ENCODE results near the gene CHRM1. TPM values are rescaled to one million over a fixed set of nuclear protein-coding genes. Genes with fewer than 3 reads are reported as not detected.

The CHRM1 gene
- total RNA-seq, 2 donors from 2014 or later, result 38.1 to 107 TPM

DNA sequence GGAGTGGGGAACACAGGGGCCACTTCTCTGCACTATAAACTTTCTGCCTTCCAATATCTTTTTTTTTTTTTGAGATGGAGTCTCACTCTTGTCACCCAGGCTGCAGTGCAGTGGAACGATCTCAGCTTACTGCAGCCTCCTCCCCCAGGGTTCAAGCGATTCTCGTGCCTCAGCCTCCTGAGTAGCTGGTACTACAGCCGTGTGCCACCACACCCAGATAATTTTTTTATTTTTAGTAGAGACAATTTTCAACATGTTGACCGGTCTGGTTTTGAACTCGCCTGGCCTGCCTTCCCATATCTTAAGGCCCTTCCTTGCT is 38.8 kb downstream of the CHRM1 start:
- Histone ChIP-seq H3K27ac (peak overlapping the region; percentile 99 to 100), H3K9me3 (no peaks in the 10 kb centered on the region), H3K4me1 (replicated peaks) (peaks cover 23% of the 10 kb centered on the region), H3K27me3 (replicated peaks; ENCODE audit: insufficient read depth) (no peaks in the 10 kb centered on the region), H3K4me3 (peak overlapping the region; percentile 78 to 99), H3K36me3 (peaks cover 12 to 37% of the 10 kb centered on the region in 2 donors)
- TF ChIP-seq, protein P1, sequence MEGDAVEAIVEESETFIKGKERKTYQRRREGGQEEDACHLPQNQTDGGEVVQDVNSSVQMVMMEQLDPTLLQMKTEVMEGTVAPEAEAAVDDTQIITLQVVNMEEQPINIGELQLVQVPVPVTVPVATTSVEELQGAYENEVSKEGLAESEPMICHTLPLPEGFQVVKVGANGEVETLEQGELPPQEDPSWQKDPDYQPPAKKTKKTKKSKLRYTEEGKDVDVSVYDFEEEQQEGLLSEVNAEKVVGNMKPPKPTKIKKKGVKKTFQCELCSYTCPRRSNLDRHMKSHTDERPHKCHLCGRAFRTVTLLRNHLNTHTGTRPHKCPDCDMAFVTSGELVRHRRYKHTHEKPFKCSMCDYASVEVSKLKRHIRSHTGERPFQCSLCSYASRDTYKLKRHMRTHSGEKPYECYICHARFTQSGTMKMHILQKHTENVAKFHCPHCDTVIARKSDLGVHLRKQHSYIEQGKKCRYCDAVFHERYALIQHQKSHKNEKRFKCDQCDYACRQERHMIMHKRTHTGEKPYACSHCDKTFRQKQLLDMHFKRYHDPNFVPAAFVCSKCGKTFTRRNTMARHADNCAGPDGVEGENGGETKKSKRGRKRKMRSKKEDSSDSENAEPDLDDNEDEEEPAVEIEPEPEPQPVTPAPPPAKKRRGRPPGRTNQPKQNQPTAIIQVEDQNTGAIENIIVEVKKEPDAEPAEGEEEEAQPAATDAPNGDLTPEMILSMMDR (IDR thresholded peaks at IDR 0.05), result no peak
- TF ChIP-seq POLR2A (IDR thresholded peaks at IDR 0.05) (no peak), POLR2AphosphoS5 (IDR thresholded peaks at IDR 0.05) (no peak)
- 28% methylated on average over 6 of the region's 6 CpGs for WGBS
- intact Hi-C loops (cut with DNase I), result loop anchor here (5.0 kb wide), 1 partner anchor 95 kb away; the partner anchor contains the start of gene TMEM179B
- no peak for DNase-seq (ENCODE audit: low spot score)

DNA sequence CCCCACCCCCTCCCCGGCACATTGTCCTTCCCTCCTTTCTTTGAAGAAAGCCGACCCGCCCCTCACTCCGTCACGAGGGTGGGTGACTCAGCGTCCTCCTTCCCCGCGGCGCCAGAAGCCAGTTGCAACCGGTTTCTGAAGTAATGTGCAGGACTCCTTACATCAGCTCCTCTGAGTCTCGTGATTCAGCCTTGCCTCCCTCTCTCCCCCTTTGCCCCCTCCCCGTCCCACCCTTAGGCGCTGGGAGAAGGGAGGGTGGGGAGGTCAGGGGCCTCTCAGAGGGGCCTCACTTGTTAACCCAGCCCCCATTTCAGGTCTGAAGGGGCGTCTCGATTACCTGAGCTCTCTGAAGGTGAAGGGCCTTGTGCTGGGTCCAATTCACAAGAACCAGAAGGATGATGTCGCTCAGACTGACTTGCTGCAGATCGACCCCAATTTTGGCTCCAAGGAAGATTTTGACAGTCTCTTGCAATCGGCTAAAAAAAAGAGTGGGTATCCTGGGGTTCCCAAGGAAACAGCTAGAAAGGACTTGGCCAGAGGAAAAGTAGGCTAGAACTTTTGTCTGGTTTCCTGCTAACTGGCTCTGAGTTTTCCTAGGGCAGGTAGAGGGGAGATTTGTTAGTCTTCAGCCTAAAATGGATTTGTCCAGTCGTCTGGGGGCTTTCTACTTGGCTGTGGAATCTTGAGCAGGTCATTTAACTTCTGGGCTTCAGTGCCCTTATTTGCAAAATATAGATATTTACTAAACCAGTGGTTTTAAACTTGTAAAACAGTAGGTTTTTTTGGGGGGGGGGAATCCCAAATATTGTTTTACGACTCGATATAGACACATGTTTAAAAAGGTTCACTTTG is 39.4 kb downstream of the CHRM1 start:
- Histone ChIP-seq H3K4me3 (peak overlapping the region; percentile 78 to 99), H3K27ac (peak overlapping the region; percentile 99 to 100), H3K36me3 (peaks cover 6 to 31% of the 10 kb centered on the region in 2 donors), H3K27me3 (replicated peaks; ENCODE audit: insufficient read depth) (no peaks in the 10 kb centered on the region), H3K4me1 (replicated peaks) (peaks cover 23% of the 10 kb centered on the region), H3K9me3 (no peaks in the 10 kb centered on the region)
- TF ChIP-seq POLR2AphosphoS5 (IDR thresholded peaks at IDR 0.05) (peak; percentile 97), POLR2A (IDR thresholded peaks at IDR 0.05) (peak; percentile 57)
- TF ChIP-seq, protein P1 (IDR thresholded peaks at IDR 0.05), result peak in 1 of 4 experiments; percentile 17
- intact Hi-C loops (cut with DNase I), result loop anchor here (2.0 to 5.0 kb wide), 2 partner anchors 39 to 95 kb away; partner anchors contain the start of gene TMEM179B
- WGBS, result 3% methylated on average over 21 of the region's 21 CpGs
- DNase-seq (ENCODE audit: low spot score), result peak; percentile 98

DNA sequence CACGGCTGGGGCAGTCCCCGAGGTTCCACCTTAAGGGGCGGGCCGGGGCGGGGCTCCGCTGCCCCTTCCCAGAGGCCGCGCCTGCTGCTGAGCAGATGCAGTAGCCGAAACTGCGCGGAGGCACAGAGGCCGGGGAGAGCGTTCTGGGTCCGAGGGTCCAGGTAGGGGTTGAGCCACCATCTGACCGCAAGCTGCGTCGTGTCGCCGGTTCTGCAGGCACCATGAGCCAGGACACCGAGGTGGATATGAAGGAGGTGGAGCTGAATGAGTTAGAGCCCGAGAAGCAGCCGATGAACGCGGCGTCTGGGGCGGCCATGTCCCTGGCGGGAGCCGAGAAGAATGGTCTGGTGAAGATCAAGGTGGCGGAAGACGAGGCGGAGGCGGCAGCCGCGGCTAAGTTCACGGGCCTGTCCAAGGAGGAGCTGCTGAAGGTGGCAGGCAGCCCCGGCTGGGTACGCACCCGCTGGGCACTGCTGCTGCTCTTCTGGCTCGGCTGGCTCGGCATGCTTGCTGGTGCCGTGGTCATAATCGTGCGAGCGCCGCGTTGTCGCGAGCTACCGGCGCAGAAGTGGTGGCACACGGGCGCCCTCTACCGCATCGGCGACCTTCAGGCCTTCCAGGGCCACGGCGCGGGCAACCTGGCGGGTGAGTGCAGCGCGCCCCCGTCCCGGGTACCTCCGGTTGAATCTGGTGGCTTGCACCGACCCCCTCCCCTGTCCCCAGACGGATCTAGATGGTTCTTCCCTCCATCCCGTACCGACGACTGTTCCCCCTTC is 40.2 kb downstream of the CHRM1 start, which contains the start of gene SLC3A2:
TSS of gene SLC3A2 (plus strand) at position 94 of the 776 bp plus-strand sequence. CDS start at position 222, 128 bp downstream.
- Histone ChIP-seq H3K4me1 (replicated peaks) (peaks cover 23% of the 10 kb centered on the region), H3K9me3 (no peaks in the 10 kb centered on the region), H3K27me3 (replicated peaks; ENCODE audit: insufficient read depth) (no peaks in the 10 kb centered on the region), H3K36me3 (peaks cover 0 to 23% of the 10 kb centered on the region in 2 donors), H3K27ac (peak within 1 kb of the TSS; percentile 99 to 100), H3K4me3 (peak within 1 kb of the TSS; percentile 78 to 99)
- TF ChIP-seq POLR2AphosphoS5 (IDR thresholded peaks at IDR 0.05), result peak; percentile 98
- TF ChIP-seq, protein P1 (IDR thresholded peaks at IDR 0.05), result peak; percentile 84 to 90 (median 88)
- peak; percentile 99 for TF ChIP-seq POLR2A (IDR thresholded peaks at IDR 0.05)
- intact Hi-C loops (cut with DNase I), result loop anchor here (2.0 to 5.0 kb wide), 2 partner anchors 38 to 94 kb away; partner anchors contain the start of gene TMEM179B
- peak; percentile 95 for DNase-seq (ENCODE audit: low spot score)
- under 1% methylated on average over 68 of the region's 69 CpGs for WGBS

DNA sequence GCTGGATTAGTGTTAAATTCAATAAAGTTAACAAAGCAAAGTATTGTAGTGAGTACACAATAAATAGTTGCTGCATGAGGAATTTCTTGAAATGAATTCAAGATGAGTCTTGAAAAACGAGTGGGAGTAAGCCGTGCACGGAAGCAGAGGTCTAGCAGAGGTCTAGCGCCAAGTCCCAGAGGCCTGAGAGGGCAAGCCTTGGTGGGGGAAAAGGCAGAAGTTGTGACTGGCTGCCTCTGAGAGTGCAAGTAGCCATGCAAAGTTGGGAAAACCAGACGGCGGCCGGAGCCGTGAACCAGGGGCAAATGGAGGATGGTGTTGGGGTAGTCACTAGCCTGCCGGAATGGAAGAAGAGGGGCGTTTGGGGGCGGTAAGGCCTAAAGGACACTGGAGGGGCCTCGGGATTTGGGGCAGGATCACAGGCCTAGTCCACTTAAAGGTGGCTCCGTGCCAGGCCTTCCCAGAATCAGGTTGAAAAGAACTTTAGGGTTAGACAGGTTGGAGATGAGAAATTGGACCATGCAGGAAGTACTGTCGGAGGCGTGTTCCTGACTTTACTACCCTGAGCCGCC is 40.8 kb downstream of the CHRM1 start:
- no peaks in the 10 kb centered on the region for H3K27me3 ChIP-seq (replicated peaks; ENCODE audit: insufficient read depth)
- peak; percentile 37 for DNase-seq (ENCODE audit: low spot score)
- H3K36me3 ChIP-seq, result peaks cover 0 to 16% of the 10 kb centered on the region in 2 donors
- peak overlapping the region; percentile 78 to 99 for H3K4me3 ChIP-seq
- H3K27ac ChIP-seq, result peak overlapping the region; percentile 99 to 100
- intact Hi-C loops (cut with DNase I), result loop anchor here (2.0 to 5.0 kb wide), 2 partner anchors 38 to 93 kb away; partner anchors contain the start of gene TMEM179B
- H3K4me1 ChIP-seq (replicated peaks), result peaks cover 23% of the 10 kb centered on the region
- under 1% methylated on average over 16 of the region's 16 CpGs for WGBS
- H3K9me3 ChIP-seq, result no peaks in the 10 kb centered on the region
- TF ChIP-seq, protein P1 (IDR thresholded peaks at IDR 0.05), result no peak
- no peak for TF ChIP-seq POLR2A (IDR thresholded peaks at IDR 0.05)
- TF ChIP-seq POLR2AphosphoS5 (IDR thresholded peaks at IDR 0.05), result no peak
